H1 (cell line): ENCODE data around the gene CIPC. TPM values are rescaled to one million over a fixed set of nuclear protein-coding genes. Genes with fewer than 3 reads are reported as not detected.

Experiments
- CTCF ChIA-PET: fragments of 300-600 bp; sonication (Branson Sonifier 250); formaldehyde crosslinking; loops from one replicate; lab custom pipeline; 2021; ENCODE audit not compliant: partially characterized antibody; lab: Charles Lee
- POLR2A ChIA-PET: fragments of 300-600 bp; sonication (Branson Sonifier 250); formaldehyde crosslinking; loops from one replicate; lab custom pipeline; 2021; ENCODE audit warnings: inconsistent platforms; ENCODE audit not compliant: partially characterized antibody; lab: Charles Lee
- DNase-seq, 2 experiments: peaks; one replicate each; pipeline versions ENCODE4 v3.0.0 to v3.0.0-alpha.2; 2010 to 2022; ENCODE audit warnings: low spot score in 2 of 2, low read depth in 1 of 2, mixed read lengths in 1 of 2
- FAIRE-seq: peaks from 2 replicates; lab custom pipeline; 2011; peaks lifted over from hg19 to GRCh38; lab: Jason Lieb, UNC
- H2AFZ ChIP-seq: 2 replicates; pipeline ENCODE4 v1.8.1; 2012; ENCODE audit warnings: low read length, inconsistent platforms
- H2AK5ac ChIP-seq: 2 replicates; pipeline ENCODE4 v1.6.1; 2013; ENCODE audit warnings: low read depth, low read length
- H2BK120ac ChIP-seq: replicated peaks from 2 replicates; pipeline ENCODE3; 2013; ENCODE audit warnings: low read depth, low read length, inconsistent platforms
- H2BK12ac ChIP-seq: 2 replicates; pipeline ENCODE4 v1.6.1; 2013; ENCODE audit warnings: low read depth, low read length
- H2BK15ac ChIP-seq: 2 replicates; pipeline ENCODE4 v1.6.1; 2013; ENCODE audit warnings: low read length
- H2BK20ac ChIP-seq: 2 replicates; pipeline ENCODE4 v1.6.1; 2013; ENCODE audit warnings: low read length
- H2BK5ac ChIP-seq: 2 replicates; pipeline ENCODE4 v1.6.1; 2013; ENCODE audit warnings: low read depth, low read length
- H3K14ac ChIP-seq: 2 replicates; pipeline ENCODE4 v1.6.1; 2013; ENCODE audit warnings: inconsistent platforms; ENCODE audit not compliant: insufficient read length
- H3K18ac ChIP-seq: 2 replicates; pipeline ENCODE4 v1.6.1; 2013; ENCODE audit warnings: low read length; ENCODE audit errors: extremely low read depth
- H3K23ac ChIP-seq: 2 replicates; pipeline ENCODE4 v1.6.1; 2013; ENCODE audit warnings: inconsistent platforms; ENCODE audit not compliant: insufficient read length
- H3K23me2 ChIP-seq: 2 replicates; pipeline ENCODE4 v1.6.1; 2013; ENCODE audit warnings: low read depth, low read length
- H3K27ac ChIP-seq: 2 replicates; pipeline ENCODE4 v1.6.1; 2011; ENCODE audit warnings: low read depth, low read length, inconsistent platforms
- H3K27me3 ChIP-seq, 4 experiments: replicated peaks in 1 of 4; 1 replicate in 1 of 4; 2 replicates in 3 of 4; pipeline versions ENCODE4 v1.6.1 to v1.8.1; 2011 to 2013; ENCODE audit warnings: low read length in 3 of 4, mild to moderate bottlenecking in 3 of 4, inconsistent platforms in 2 of 4, mixed read lengths in 2 of 4, moderate library complexity in 1 of 4; ENCODE audit not compliant: control insufficient read depth in 3 of 4, insufficient read depth in 3 of 4; ENCODE audit errors: extremely low read depth in 1 of 4
- H3K36me3 ChIP-seq, 4 experiments: 2 replicates each; pipeline versions ENCODE4 v1.6.1 to v1.8.1; 2011 to 2013; ENCODE audit warnings: mild to moderate bottlenecking in 4 of 4, low read length in 3 of 4, moderate library complexity in 2 of 4, control low read depth in 1 of 4, inconsistent platforms in 1 of 4; ENCODE audit not compliant: insufficient read depth in 4 of 4, control insufficient read depth in 2 of 4
- H3K4ac ChIP-seq: replicated peaks from 2 replicates; pipeline ENCODE3; 2013; ENCODE audit warnings: low read length, low read depth, mixed read lengths, inconsistent platforms; ENCODE audit not compliant: insufficient read length
- H3K4me1 ChIP-seq, 4 experiments: replicated peaks in 1 of 4; 1 replicate in 1 of 4; 2 replicates in 3 of 4; pipeline versions ENCODE4 v1.6.1 to v1.8.1; 2011 to 2013; ENCODE audit warnings: low read length in 3 of 4, inconsistent platforms in 2 of 4, mixed read lengths in 1 of 4; ENCODE audit not compliant: insufficient read depth in 4 of 4, control insufficient read depth in 3 of 4
- H3K4me2 ChIP-seq, 2 experiments: 2 replicates each; pipeline versions ENCODE4 v1.6.1 to v1.8.1; 2011 to 2013; ENCODE audit warnings: low read depth in 2 of 2, low read length in 2 of 2, control low read depth in 1 of 2, inconsistent platforms in 1 of 2, mild to moderate bottlenecking in 1 of 2; ENCODE audit not compliant: insufficient read depth in 1 of 2
- H3K4me3 ChIP-seq, 4 experiments: fragments of 200-600, 300-600 bp in 1 of 4; sonication (generic), shearing (Covaris generic), sonication (Bioruptor Twin) in 1 of 4; 2 replicates each; pipeline versions ENCODE4 v1.5.1 to v1.8.1; 2011 to 2016; ENCODE audit warnings: low read length in 4 of 4, low read depth in 3 of 4, control low read depth in 2 of 4, inconsistent platforms in 2 of 4, mild to moderate bottlenecking in 2 of 4, mixed read lengths in 1 of 4, moderate library complexity in 1 of 4; ENCODE audit not compliant: insufficient read depth in 2 of 4; ENCODE audit errors: extremely low read depth in 1 of 4
- H3K56ac ChIP-seq: replicated peaks from 2 replicates; pipeline ENCODE3; 2013; ENCODE audit warnings: low read depth, mild to moderate bottlenecking, mixed read lengths, low read length, inconsistent platforms; ENCODE audit not compliant: insufficient read length
- H3K79me1 ChIP-seq: 2 replicates; pipeline ENCODE4 v1.6.1; 2013; ENCODE audit warnings: low read depth, low read length, control low read depth
- H3K79me2 ChIP-seq, 2 experiments: 2 replicates each; pipeline versions ENCODE4 v1.6.1 to v1.8.1; 2012 to 2013; ENCODE audit warnings: low read length in 2 of 2, mild to moderate bottlenecking in 2 of 2, inconsistent platforms in 1 of 2; ENCODE audit not compliant: insufficient read depth in 2 of 2, control insufficient read depth in 1 of 2
- H3K9ac ChIP-seq, 4 experiments: replicated peaks in 1 of 4; 1 replicate in 1 of 4; 2 replicates in 3 of 4; pipeline versions ENCODE4 v1.6.1 to v1.8.1; 2011 to 2013; ENCODE audit warnings: low read depth in 3 of 4, low read length in 3 of 4, control low read depth in 2 of 4, mild to moderate bottlenecking in 2 of 4, moderate library complexity in 2 of 4, inconsistent platforms in 1 of 4; ENCODE audit errors: extremely low read depth in 1 of 4
- H3K9me3 ChIP-seq, 2 experiments: 2 replicates each; pipeline versions ENCODE4 v1.6.1 to v1.8.1; 2012 to 2013; ENCODE audit warnings: mild to moderate bottlenecking in 2 of 2, moderate library complexity in 2 of 2, control low read depth in 1 of 2, inconsistent platforms in 1 of 2, low read depth in 1 of 2, low read length in 1 of 2, mixed read lengths in 1 of 2; ENCODE audit not compliant: insufficient read depth in 2 of 2
- H4K20me1 ChIP-seq, 2 experiments: replicated peaks in 1 of 2; 2 replicates each; pipeline versions ENCODE3 to v1.8.1; 2011 to 2013; ENCODE audit warnings: inconsistent platforms in 2 of 2, low read length in 2 of 2, mild to moderate bottlenecking in 1 of 2; ENCODE audit not compliant: insufficient read depth in 2 of 2, control insufficient read depth in 1 of 2
- H4K5ac ChIP-seq: 2 replicates; pipeline ENCODE4 v1.6.1; 2013; ENCODE audit warnings: low read length, low read depth, mixed read lengths, inconsistent platforms; ENCODE audit not compliant: insufficient read length
- H4K8ac ChIP-seq: 2 replicates; pipeline ENCODE4 v1.8.0; 2013; ENCODE audit warnings: mild to moderate bottlenecking, moderate library complexity, low read length, inconsistent platforms; ENCODE audit not compliant: insufficient read depth; ENCODE audit errors: extremely low read depth
- H4K91ac ChIP-seq: replicated peaks from 2 replicates; pipeline ENCODE3; 2013; ENCODE audit warnings: low read length, mixed read lengths, inconsistent platforms; ENCODE audit not compliant: insufficient read length
- SP1 ChIP-seq: IDR thresholded peaks from 2 replicates; pipeline ENCODE4 v1.6.1; 2011; ENCODE audit warnings: low read depth, low read length
- WGBS, 2 experiments: shearing (Covaris generic) in 1 of 2; methylation state at CpG; one replicate each; pipeline versions ENCODE4 v1.1.6 to v1.1.7; 2013 to 2015; ENCODE audit warnings: low lambda C conversion rate in 2 of 2, mixed read lengths in 2 of 2, inconsistent platforms in 1 of 2, low coverage in 1 of 2, missing lambda C conversion rate in 1 of 2; ENCODE audit not compliant: insufficient replicate concordance in 2 of 2, insufficient coverage in 1 of 2, insufficient read length in 1 of 2; ENCODE audit errors: extremely low coverage in 1 of 2, missing lambda C conversion rate in 1 of 2; 5-methylcytosine and 5-hydroxymethylcytosine counted together
- polyA plus RNA-seq, 7 experiments: library from polyadenylated mRNA; depleted of rRNA in 3 of 7; stranded (reverse) in 5 of 7; unstranded in 2 of 7; fragments of >200 nt in 5 of 7; fragments of 200-250 nt in 2 of 7; gene quantifications; 1 replicate in 5 of 7; 2 replicates in 1 of 7; 4 replicates in 1 of 7; pipeline versions ENCODE4 v1.2.1 to v1.2.3, GENCODE V29; 2011 to 2013; ENCODE audit warnings: missing spikeins in 2 of 7, mixed read lengths in 2 of 7
- total RNA-seq: library from RNA; stranded (reverse); fragmentation: NEBNext Ultra II Directional; extraction: Animal tissue kit (Norgen Biotek cat#: 25700); gene quantifications from 2 replicates; pipeline ENCODE4 v1.2.1, GENCODE V29; 2021

Gene CIPC
- total and polyA plus RNA-seq, 2 of the 8 experiments (the other 6 are each of a cell fraction or from before 2014, with no cell fraction given) = 13.9 to 32.7 TPM

- peak overlapping the region; percentile 88 for H2AFZ ChIP-seq
- WGBS, 2 experiments = 94% methylated on average over 5 of the region's 5 CpGs; no CpG with 5 or more reads in 1 of the 2 experiments
- peak overlapping the region; percentile 8; the same call in 1 of the 2 replicates for H2AK5ac ChIP-seq
- H3K4me2 ChIP-seq = no peak overlapping the region
- H2BK120ac ChIP-seq = no peak overlapping the region
- no peak overlapping the region for H3K18ac ChIP-seq
- H4K8ac ChIP-seq = no peak overlapping the region
- H4K20me1 ChIP-seq = no peaks in the 10 kb centered on the region
- H3K4me1 ChIP-seq = peaks cover 10 to 30% (median 19%) of the 10 kb centered on the region in 4 experiments
- no peak overlapping the region for H4K5ac ChIP-seq
- peak overlapping the region; percentile 38; the same call in 1 of the 2 replicates for H3K27ac ChIP-seq
- no peak overlapping the region; the same call in 1 of the 2 replicates for H2BK20ac ChIP-seq
- no peak overlapping the region for H3K4me3 ChIP-seq
- DNase-seq (no peak), FAIRE-seq (no peak)
- no peak overlapping the region for H3K4ac ChIP-seq
- no peaks in the 10 kb centered on the region for H3K79me1 ChIP-seq
- ChIA-PET CTCF (interaction anchor here (0.6 to 56.8 kb wide), 9 partner anchors 8 to 237 kb away, joined by 3 to 1490 read pairs (median 10); partner anchors contain the start of gene ZDHHC22), POLR2A (interaction anchor here (0.5 to 5.7 kb wide), 13 partner anchors 9 to 165 kb away, joined by 3 to 45 read pairs (median 4); partner anchors contain the start of genes CIPC and IRF2BPL)
- H3K56ac ChIP-seq = no peak overlapping the region
- H3K14ac ChIP-seq = no peak overlapping the region
- no peak overlapping the region for H2BK15ac ChIP-seq
- no peak overlapping the region for H3K23ac ChIP-seq
- H3K23me2 ChIP-seq = no peaks in the 10 kb centered on the region
- 0 out of 4 replicates have a peak, but pooled peaks cover 0 to 4% of the 10 kb centered on the region in 2 experiments for H3K9me3 ChIP-seq
- no peaks in the 10 kb centered on the region for H3K27me3 ChIP-seq
- H4K91ac ChIP-seq = no peak overlapping the region
- H3K79me2 ChIP-seq = no peaks in the 10 kb centered on the region
- H2BK5ac ChIP-seq = peak overlapping the region; percentile 28; the same call in 1 of the 2 replicates
- H3K9ac ChIP-seq = no peak overlapping the region; a peak in 1 of 7 replicates
- peak overlapping the region; percentile 84; the same call in 1 of the 2 replicates for H2BK12ac ChIP-seq
- no peaks in the 10 kb centered on the region for H3K36me3 ChIP-seq
- TF ChIP-seq SP1 = no peak
Observed at GRCh38 chr14:77084985-77085384, 13.1 kb upstream of the CIPC start.
